NCI-H2029 treated with DMSO at 0.1 percent for 48 hours (cell line): ENCODE measurements around the gene KDM4B.
"Not testable (repeated sequence)": the region's sequence is repeated elsewhere in the genome, so short reads cannot be mapped to it uniquely, and the experiment has no call there.

ENCODE experiments used
- DNase-seq: peaks from one replicate; lab custom pipeline; 2025; lab: John Stamatoyannopoulos, UW

Gene KDM4B

DNA sequence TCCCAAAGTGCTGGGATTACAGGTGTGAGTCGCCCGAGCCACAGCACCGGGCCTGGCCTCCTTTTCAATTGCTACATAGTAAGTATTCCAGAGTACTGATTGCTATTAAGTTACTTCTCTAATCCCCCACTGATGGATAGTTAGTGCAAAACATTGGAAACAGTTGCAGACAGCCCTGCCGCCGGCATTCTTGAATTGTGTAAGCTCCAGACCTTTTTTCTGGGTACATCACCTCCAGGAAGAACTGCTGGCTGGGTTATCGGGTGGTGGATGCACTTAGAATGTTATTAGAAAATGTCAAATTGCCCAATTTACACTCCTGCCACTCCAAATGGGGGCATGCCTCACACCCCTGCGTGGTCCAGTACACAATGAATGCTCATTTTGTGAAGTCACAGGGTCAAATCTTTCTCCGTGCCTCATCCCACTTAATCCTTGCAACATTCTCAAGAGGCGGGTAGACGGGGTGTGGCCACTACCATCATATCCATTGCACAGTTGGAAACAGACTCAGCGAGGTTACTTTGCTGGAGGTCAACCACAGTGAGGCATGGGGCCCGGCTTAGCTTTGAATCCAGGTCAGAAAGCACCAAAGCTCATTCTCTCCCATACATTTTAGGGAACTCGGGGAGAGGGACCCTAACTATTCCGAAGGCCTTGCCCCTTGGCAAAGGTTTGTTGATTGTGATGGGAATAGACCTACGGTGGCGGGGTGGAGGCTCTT is 1.0 kb upstream of the KDM4B start:
- no peak for DNase-seq

DNA sequence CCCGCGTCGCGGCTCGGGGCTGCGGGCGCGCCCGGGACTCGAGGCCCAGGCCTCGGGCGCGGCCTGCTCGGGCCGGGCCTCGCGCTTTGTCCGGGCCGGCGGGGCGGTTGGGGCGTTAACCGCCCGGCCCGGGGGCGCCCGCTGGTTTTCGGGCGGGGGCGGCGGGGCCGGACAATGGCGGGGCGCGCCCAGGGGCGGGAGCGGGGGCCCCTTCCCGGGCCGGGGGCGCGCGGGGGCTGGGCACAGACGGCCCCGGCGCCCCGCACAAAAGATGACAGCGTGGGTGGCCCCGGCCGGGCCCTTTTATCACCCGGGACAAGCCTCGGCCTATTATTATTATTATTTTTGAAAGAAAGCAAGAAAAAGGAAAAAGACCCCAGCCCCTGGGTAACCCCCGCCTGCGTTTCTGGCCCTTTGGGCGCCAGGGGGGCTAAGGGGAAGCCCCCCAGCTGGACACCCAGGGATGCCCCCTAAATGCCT is 419 bp downstream of the KDM4B start:
- no peak for DNase-seq

GRCh38 chr19:4969772-4970531 is 1.0 kb downstream of the KDM4B start:
- no peak for DNase-seq

- no peak for DNase-seq
Measured at GRCh38 chr19:4970558-4971423, 1.9 kb downstream of the KDM4B start.

DNA sequence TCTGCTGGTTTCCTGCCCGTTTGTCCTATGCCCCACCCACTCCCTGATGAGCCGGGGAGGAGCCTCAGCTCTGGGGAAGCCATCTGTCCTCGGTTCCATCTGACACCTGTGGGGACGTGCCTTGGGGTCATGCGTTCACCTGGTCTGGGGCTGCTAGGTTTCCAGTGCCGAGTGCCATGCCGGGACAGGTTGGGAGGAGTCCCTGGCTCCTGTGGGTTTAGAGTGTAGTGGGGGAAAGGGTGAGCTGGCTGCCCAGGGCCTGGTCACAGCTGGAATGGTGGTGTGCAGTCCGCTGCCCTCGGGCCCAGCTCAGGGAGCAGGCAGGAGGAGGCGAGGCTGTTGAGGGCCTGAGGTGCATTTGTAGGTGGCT is 2.5 kb downstream of the KDM4B start:
- DNase-seq, result peak; percentile 22

- DNase-seq, result no peak
Measured at GRCh38 chr19:4971816-4972495, 3.0 kb downstream of the KDM4B start.

- DNase-seq, result no peak
Measured at GRCh38 chr19:4972509-4973230, 3.8 kb downstream of the KDM4B start.

DNA sequence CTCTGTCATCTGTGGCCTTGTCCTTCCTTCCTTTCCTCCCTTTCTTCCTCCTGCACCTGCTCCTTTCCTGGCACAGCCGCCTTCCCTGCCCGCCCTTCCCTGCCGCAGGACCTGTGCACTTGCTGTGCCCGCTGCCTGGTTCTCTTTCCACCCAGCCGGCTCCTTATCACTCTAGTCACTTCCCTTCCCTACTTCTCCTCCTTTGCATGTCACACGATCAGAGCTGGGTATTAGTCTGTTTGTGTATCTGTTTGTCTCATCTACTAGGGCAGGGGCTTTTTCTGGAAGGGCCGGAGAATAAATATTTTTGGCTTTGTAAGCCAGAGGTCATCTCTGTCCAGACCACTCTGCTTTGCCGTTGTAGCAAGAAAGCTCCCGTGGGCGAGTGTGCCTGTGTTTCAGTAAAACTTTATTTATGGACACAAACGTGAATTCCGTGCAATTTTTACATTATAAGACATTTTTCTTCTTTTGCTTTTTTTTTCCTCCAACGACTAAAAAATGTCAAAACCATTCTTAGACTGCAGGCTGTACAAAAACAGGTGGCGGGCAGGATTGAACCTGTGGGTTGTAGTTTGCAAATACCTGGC is 6.1 kb downstream of the KDM4B start:
- no peak for DNase-seq

DNA sequence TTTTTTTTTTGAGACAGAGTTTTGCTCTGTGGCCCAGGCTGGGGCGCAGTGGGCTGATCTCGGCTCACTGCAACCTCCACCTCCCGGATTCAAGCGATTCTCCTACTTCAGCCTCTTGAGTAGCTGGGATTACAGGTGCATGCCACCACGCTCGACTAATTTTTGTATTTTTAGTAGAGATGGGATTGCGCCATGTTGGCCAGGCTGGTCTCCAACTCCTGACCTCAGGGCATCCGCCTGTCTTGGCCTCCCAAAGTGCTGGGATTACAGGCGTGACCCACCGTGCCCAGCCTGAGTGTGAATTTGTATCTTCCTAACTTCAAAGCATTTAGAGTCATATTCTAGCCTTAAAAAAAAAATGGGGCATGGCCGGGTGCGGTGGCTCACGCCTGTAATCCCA is 6.7 kb downstream of the KDM4B start:
- not testable (repeated sequence) for DNase-seq

DNA sequence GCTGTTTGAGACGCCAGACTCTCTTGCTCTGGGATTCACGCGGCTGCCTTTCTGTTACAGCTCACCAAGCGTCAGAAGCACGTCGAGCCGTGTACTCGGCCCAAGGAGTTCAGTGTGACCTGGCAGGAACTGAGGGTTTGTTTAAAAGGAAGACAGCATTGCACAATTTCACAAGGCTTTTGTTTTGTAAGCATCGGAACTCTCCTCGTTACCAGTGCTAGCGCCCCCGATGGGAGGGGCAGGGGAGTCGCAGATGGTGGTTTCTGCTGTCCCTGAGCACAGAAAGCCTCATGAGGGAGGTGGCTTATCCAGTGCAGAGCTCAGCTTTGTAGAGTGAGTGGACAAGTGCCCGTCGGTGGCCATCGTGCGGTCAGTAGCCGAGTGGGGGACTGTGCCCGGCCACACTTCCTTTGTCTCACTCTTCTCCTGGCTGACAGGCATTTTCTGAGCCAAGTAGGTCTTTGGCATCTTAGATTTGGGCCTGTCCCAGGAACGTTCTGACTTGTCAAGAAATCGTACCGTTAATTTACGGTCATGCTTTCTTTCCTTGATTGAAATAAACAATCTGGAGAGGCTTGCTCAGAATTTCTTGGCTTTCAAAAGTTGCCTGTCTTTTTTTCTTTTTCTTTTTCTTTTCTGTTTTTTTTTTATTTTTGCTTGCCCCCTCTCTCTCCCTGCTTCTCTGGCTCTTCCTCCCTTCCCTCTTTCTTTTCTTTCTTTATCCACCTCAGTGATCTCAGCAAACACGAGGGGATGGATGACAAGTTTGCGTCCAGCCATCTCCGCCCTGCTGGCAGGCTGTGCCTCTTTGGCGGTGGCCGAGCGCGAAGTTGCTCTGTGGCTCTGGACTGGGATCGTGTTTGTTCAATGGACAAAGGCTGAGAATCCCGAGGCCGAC is 7.7 kb downstream of the KDM4B start:
- DNase-seq, result peak; percentile 35

GRCh38 chr19:4977299-4978174 is 8.6 kb downstream of the KDM4B start:
- no peak for DNase-seq

GRCh38 chr19:4979211-4979807 is 10.4 kb downstream of the KDM4B start:
- no peak for DNase-seq

DNA sequence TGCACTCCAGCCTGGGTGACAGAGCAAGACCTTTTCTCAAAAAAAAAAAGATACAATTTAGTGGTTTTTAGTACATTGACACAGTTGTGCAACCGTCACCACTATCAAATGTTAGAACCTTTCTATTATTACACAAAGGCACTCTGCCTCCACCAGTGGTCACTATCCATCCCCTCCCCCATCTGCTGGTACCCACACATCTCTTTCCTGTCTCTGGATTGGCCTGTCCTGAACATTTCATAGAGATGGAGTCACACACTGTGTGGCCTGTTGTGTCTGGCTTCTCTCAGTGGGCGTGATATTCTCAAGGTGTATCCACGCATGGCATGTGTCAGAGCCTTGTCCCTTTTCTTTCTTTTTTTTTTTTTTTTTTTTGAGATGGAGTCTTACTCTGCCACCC is 11.2 kb downstream of the KDM4B start:
- no peak for DNase-seq

DNA sequence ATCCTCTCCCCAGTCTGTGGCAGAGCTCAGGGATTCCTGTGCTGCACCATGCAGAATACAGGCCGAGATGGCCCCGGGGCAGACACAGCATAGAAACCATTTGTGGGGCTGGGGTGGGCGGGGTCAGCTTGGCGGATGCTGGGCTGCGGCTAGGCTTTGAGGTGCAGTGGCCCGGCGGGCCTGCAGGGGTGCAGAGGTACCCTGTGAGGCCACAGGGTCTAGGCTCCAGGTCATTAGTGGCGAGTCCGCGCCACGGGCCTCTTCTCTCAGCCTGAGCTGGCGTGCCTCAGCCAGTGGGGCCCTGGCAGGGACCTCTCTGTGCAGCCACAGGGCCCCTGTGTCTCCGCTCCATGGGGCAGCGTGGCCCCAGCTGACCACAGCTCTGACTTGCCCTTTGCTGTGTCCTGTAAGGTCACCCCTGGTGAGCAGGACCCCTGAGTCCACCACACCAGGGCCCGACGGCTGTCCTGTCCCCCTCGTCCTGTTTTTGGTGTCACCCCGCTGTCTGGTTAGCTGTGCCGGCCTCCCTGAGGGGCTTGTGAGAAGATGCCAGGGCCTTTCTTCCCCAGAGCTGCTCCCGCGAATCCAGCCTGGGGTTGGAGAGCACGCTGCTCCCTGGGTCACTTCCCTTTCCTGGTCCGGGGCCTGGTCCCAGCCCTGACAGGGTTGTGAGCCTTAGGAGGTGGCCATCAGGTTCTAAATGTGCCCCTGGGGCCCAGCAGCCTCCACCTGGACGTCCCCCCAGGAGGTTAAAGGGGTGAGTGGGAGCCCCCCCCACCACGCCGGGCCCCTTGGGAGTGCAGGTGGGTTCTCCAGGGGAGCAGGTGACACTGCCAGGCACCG is 12.1 kb downstream of the KDM4B start:
- no peak for DNase-seq

DNA sequence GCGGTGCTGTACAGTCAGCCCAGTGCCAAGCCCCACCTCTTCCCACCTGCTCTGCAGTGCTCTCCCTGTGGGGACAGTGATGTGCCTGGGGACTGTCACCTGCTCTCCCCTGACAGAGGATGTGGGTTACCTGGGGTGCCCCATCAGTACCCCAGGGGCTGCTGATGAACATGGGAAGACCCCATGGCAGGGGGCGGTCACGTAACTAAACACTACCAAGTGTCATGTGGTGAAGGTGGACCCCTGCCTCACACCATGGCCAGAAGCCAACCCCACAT is 12.7 kb downstream of the KDM4B start:
- DNase-seq, result no peak

GRCh38 chr19:4983346-4984105 is 14.6 kb downstream of the KDM4B start:
- no peak for DNase-seq

DNA sequence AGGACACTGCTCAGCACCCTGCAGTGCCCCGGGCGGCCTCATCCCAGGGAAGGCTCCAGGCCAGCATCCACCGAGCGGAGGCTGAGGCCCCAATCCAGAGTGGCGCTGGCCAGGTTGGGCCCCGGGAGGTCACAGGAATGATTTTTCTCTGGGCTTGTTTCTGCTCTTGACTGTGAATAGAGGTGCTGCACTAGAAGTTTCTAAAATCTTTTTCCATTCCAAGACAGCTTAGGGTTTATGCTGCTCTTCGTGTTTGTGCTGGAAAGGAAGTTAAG is 15.1 kb downstream of the KDM4B start:
- no peak for DNase-seq
